CD14-positive monocyte (primary cell): ENCODE data around the gene PMFBP1. TPM values are rescaled to one million over a fixed set of nuclear protein-coding genes. Genes with fewer than 3 reads are reported as not detected.
A peak's percentile ranks its signal among the peaks of the same experiment; 100 is the strongest.

Source experiments
- DNase-seq, 3 donors: peaks; one replicate each; pipeline ENCODE4 v3.0.0-alpha.2; 2011 to 2022
- H2AFZ ChIP-seq: 2 replicates; pipeline ENCODE4 v1.6.0; 2012; ENCODE audit warnings: mild to moderate bottlenecking, low read depth, low read length, inconsistent platforms; ENCODE audit not compliant: insufficient read depth, poor library complexity, severe bottlenecking
- H3K27ac ChIP-seq, 2 donors: 1 replicate in 1 of 2; 2 replicates in 1 of 2; pipeline ENCODE4 v1.5.1; 2012 to 2013; ENCODE audit warnings: low read length in 2 of 2, control low read depth in 1 of 2, inconsistent platforms in 1 of 2, low read depth in 1 of 2, mild to moderate bottlenecking in 1 of 2
- H3K27me3 ChIP-seq, 2 donors: one replicate each; pipeline versions ENCODE4 v1.6.0 to v1.6.1; 2011 to 2013; ENCODE audit warnings: low read length in 2 of 2; ENCODE audit not compliant: control insufficient read depth in 2 of 2, insufficient read depth in 2 of 2
- H3K36me3 ChIP-seq, 2 donors: replicated peaks in 1 of 2; 1 replicate in 1 of 2; 2 replicates in 1 of 2; pipeline versions ENCODE4 v1.5.1 to v1.6.1; 2012 to 2013; ENCODE audit warnings: low read length in 2 of 2, control low read depth in 1 of 2, inconsistent platforms in 1 of 2, mild to moderate bottlenecking in 1 of 2; ENCODE audit not compliant: insufficient read depth in 2 of 2, control insufficient read depth in 1 of 2
- H3K4me1 ChIP-seq, 2 donors: 1 replicate in 1 of 2; 2 replicates in 1 of 2; pipeline versions ENCODE4 v1.5.1 to v1.6.1; 2012 to 2013; ENCODE audit warnings: low read length in 2 of 2, control low read depth in 1 of 2, inconsistent platforms in 1 of 2, mild to moderate bottlenecking in 1 of 2, moderate library complexity in 1 of 2; ENCODE audit not compliant: insufficient read depth in 2 of 2, control insufficient read depth in 1 of 2
- H3K4me2 ChIP-seq: replicated peaks from 2 replicates; pipeline ENCODE3; 2012; ENCODE audit warnings: low read length, moderate library complexity, mild to moderate bottlenecking; ENCODE audit not compliant: poor library complexity, severe bottlenecking; ENCODE audit errors: extremely low read depth
- H3K4me3 ChIP-seq, 3 experiments: fragments of 200-600 bp in 1 of 3; sonication (generic) in 1 of 3; replicated peaks in 1 of 3; 1 replicate in 2 of 3; 2 replicates in 1 of 3; pipeline ENCODE4 v1.5.1; 2011 to 2013; ENCODE audit warnings: low read length in 3 of 3, mild to moderate bottlenecking in 3 of 3, control low read depth in 2 of 3, low read depth in 2 of 3, inconsistent platforms in 1 of 3, moderate library complexity in 1 of 3
- H3K79me2 ChIP-seq: 2 replicates; pipeline ENCODE4 v1.6.0; 2012; ENCODE audit warnings: mild to moderate bottlenecking, control low read depth, inconsistent platforms, low read length, moderate library complexity; ENCODE audit not compliant: insufficient read depth
- H3K9ac ChIP-seq: 2 replicates; pipeline ENCODE4 v1.6.0; 2017; ENCODE audit warnings: low read length, mild to moderate bottlenecking; ENCODE audit not compliant: insufficient read depth, poor library complexity, severe bottlenecking
- H3K9me3 ChIP-seq, 2 donors: replicated peaks in 1 of 2; 1 replicate in 1 of 2; 2 replicates in 1 of 2; pipeline versions ENCODE4 v1.5.1 to v1.6.1; 2012 to 2013; ENCODE audit warnings: low read length in 2 of 2, control low read depth in 1 of 2; ENCODE audit not compliant: control insufficient read depth in 1 of 2, insufficient read depth in 1 of 2
- H4K20me1 ChIP-seq: 2 replicates; pipeline ENCODE4 v1.6.0; 2012; ENCODE audit warnings: mild to moderate bottlenecking, low read length, control low read depth, moderate library complexity; ENCODE audit not compliant: insufficient read depth
- H3K27ac Mint-ChIP-seq, 7 donors: one replicate each; pipeline ENCODE4 v1.8.0; 2020; ENCODE audit warnings: mild to moderate bottlenecking in 7 of 7, mixed read lengths in 7 of 7, moderate library complexity in 6 of 7, inconsistent platforms in 2 of 7
- H3K27me3 Mint-ChIP-seq, 3 donors: one replicate each; pipeline ENCODE4 v1.8.0; 2021 to 2022; ENCODE audit warnings: low read depth in 3 of 3, mild to moderate bottlenecking in 3 of 3, mixed read lengths in 3 of 3, moderate library complexity in 3 of 3, inconsistent platforms in 1 of 3
- H3K36me3 Mint-ChIP-seq, 2 donors: one replicate each; pipeline ENCODE4 v1.8.0; 2020; ENCODE audit warnings: mixed read lengths in 2 of 2, inconsistent platforms in 1 of 2, mild to moderate bottlenecking in 1 of 2
- H3K4me1 Mint-ChIP-seq: one replicate; pipeline ENCODE4 v1.8.0; 2020; ENCODE audit warnings: mild to moderate bottlenecking, mixed read lengths
- H3K4me3 Mint-ChIP-seq, 2 donors: one replicate each; pipeline ENCODE4 v1.8.0; 2020; ENCODE audit warnings: mild to moderate bottlenecking in 2 of 2, mixed read lengths in 2 of 2, moderate library complexity in 1 of 2
- H3K9me3 Mint-ChIP-seq, 7 donors: one replicate each; pipeline ENCODE4 v1.8.0; 2020 to 2022; ENCODE audit warnings: mixed read lengths in 7 of 7, mild to moderate bottlenecking in 6 of 7, moderate library complexity in 6 of 7, inconsistent platforms in 2 of 7
- CTCF ChIP-seq: fragments of 200-600 bp; IDR thresholded peaks from one replicate; pipeline ENCODE4 v1.8.0; 2022; ENCODE audit warnings: antibody characterized with exemption, mild to moderate bottlenecking
- WGBS: methylation state at CpG from one replicate; pipeline ENCODE4 v1.1.5; 2013; ENCODE audit warnings: missing lambda C conversion rate; ENCODE audit not compliant: insufficient coverage; 5-methylcytosine and 5-hydroxymethylcytosine counted together
- intact Hi-C, 2 donors: fragments of 100-400 bp; cut with micrococcal nuclease; formaldehyde crosslinking; loops; one replicate each; pipeline versions ENCODE4 v1.15.0 to v1.15.1; 2023
- polyA plus RNA-seq, 3 donors: library from polyadenylated mRNA; depleted of rRNA in 1 of 3; unstranded in 2 of 3; stranded (reverse) in 1 of 3; fragments of 300-500 nt in 2 of 3; fragments of >200 nt in 1 of 3; fragmentation: Illumina TruSeq in 2 of 3; gene quantifications; 1 replicate in 2 of 3; 2 replicates in 1 of 3; pipeline ENCODE4 v1.2.3, GENCODE V29; 2012 to 2021

PMFBP1 gene
- polyA plus RNA-seq, 3 donors = 0.15 to 0.87 (median 0.18) TPM

GRCh38 chr16:72134507-72134906 lies 37.4 kb downstream of the PMFBP1 start:
- no peak for DNase-seq
- Mint-ChIP-seq H3K4me1 (no peaks in the 10 kb centered on the region), H3K36me3 (no peaks in the 10 kb centered on the region), H3K9me3 (no peaks in the 10 kb centered on the region), H3K27ac (peak overlapping the region in 2 of 7 donors; percentile 4 to 27), H3K4me3 (no peak overlapping the region), H3K27me3 (peaks cover 0 to 5% (median 2%) of the 10 kb centered on the region in 3 donors)
- no peak for TF ChIP-seq CTCF
- no peak overlapping the region for H3K9ac ChIP-seq
- no peak overlapping the region for H3K4me2 ChIP-seq
- H3K27ac ChIP-seq = no peak overlapping the region
- no CpG with 5 or more reads among the region's 2 CpGs for WGBS
- no peaks in the 10 kb centered on the region for H3K9me3 ChIP-seq
- H3K27me3 ChIP-seq = no peaks in the 10 kb centered on the region
- intact Hi-C loops = no loop called here
- H3K36me3 ChIP-seq = no peaks in the 10 kb centered on the region
- H3K4me3 ChIP-seq = no peak overlapping the region
- no peaks in the 10 kb centered on the region for H3K4me1 ChIP-seq
- no peaks in the 10 kb centered on the region for H3K79me2 ChIP-seq
- peak overlapping the region; percentile 29 for H2AFZ ChIP-seq
- H4K20me1 ChIP-seq = no peaks in the 10 kb centered on the region

- H3K27ac ChIP-seq = no peak overlapping the region
- no peak overlapping the region for H3K4me2 ChIP-seq
- 100% methylated on average over 2 of the region's 3 CpGs for WGBS
- Mint-ChIP-seq H3K4me3 (no peak overlapping the region), H3K27me3 (peaks cover 0 to 3% (median 2%) of the 10 kb centered on the region in 3 donors), H3K4me1 (no peaks in the 10 kb centered on the region), H3K9me3 (no peaks in the 10 kb centered on the region), H3K27ac (peak overlapping the region in 2 of 7 donors; percentile 65 to 68), H3K36me3 (peaks cover 3% of the 10 kb centered on the region in 2 donors)
- no peak overlapping the region for H3K4me3 ChIP-seq
- H4K20me1 ChIP-seq = no peaks in the 10 kb centered on the region
- no peak overlapping the region for H3K9ac ChIP-seq
- no peak for TF ChIP-seq CTCF
- no peaks in the 10 kb centered on the region for H3K4me1 ChIP-seq
- H2AFZ ChIP-seq = no peak overlapping the region
- DNase-seq = no peak
- no peaks in the 10 kb centered on the region for H3K9me3 ChIP-seq
- H3K79me2 ChIP-seq = no peaks in the 10 kb centered on the region
- no peaks in the 10 kb centered on the region for H3K27me3 ChIP-seq
- intact Hi-C loops = no loop called here
- peaks cover 0 to 6% of the 10 kb centered on the region in 2 donors for H3K36me3 ChIP-seq
These were observed 39.2 kb downstream of the PMFBP1 start for GRCh38 chr16:72132726-72133125.
